Spleen (tissue), 11 donors: Measurements from ENCODE around the gene ZFPL1. TPM values are rescaled to one million over a fixed set of nuclear protein-coding genes. Genes with fewer than 3 reads are reported as not detected.

Experiments used
- DNase-seq: peaks from one replicate; pipeline ENCODE4 v3.0.0-alpha.2; 2020
- H3K27ac ChIP-seq, 8 donors: fragments of 200-600 bp; sonication (generic) in 7 of 8; 1 replicate in 4 of 8; 2 replicates in 4 of 8; pipeline versions ENCODE4 v1.5.0 to v1.8.0; 2016 to 2021; ENCODE audit warnings: inconsistent platforms in 4 of 8, mild to moderate bottlenecking in 4 of 8, moderate library complexity in 1 of 8
- H3K27me3 ChIP-seq, 7 donors: fragments of 200-600 bp; sonication (generic) in 6 of 7; replicated peaks in 1 of 7; 1 replicate in 4 of 7; 2 replicates in 3 of 7; pipeline versions ENCODE4 v1.5.0 to v1.8.0; 2016 to 2021; ENCODE audit warnings: inconsistent platforms in 3 of 7, mild to moderate bottlenecking in 1 of 7
- H3K36me3 ChIP-seq, 6 donors: fragments of 200-600 bp; sonication (generic) in 5 of 6; 1 replicate in 4 of 6; 2 replicates in 2 of 6; pipeline versions ENCODE4 v1.5.0 to v1.8.0; 2016 to 2021; ENCODE audit warnings: inconsistent platforms in 2 of 6
- H3K4me1 ChIP-seq, 6 donors: fragments of 200-600 bp; sonication (generic) in 5 of 6; 1 replicate in 3 of 6; 2 replicates in 3 of 6; pipeline versions ENCODE4 v1.5.0 to v1.8.0; 2016 to 2021; ENCODE audit warnings: inconsistent platforms in 3 of 6
- H3K4me3 ChIP-seq, 8 donors: fragments of 200-600 bp; sonication (generic) in 7 of 8; 1 replicate in 4 of 8; 2 replicates in 4 of 8; pipeline versions ENCODE4 v1.5.0 to v1.8.0; 2016 to 2021; ENCODE audit warnings: inconsistent platforms in 4 of 8, mild to moderate bottlenecking in 4 of 8, moderate library complexity in 2 of 8
- H3K9me3 ChIP-seq, 8 donors: fragments of 200-600 bp; sonication (generic) in 7 of 8; 1 replicate in 4 of 8; 2 replicates in 4 of 8; pipeline versions ENCODE4 v1.5.0 to v1.8.0; 2016 to 2021; ENCODE audit warnings: inconsistent platforms in 4 of 8
- CTCF ChIP-seq, 11 experiments: fragments of 200-600 bp in 7 of 11; fragments of 450-650 bp in 4 of 11; sonication (generic) in 4 of 11; IDR thresholded peaks in 8 of 11; conservative IDR thresholded peaks in 3 of 11; 1 replicate in 7 of 11; 2 replicates in 4 of 11; pipeline versions ENCODE4 v1.4.0 to v1.8.0; 2016 to 2021; ENCODE audit warnings: antibody characterized with exemption in 11 of 11, inconsistent platforms in 4 of 11, mild to moderate bottlenecking in 1 of 11
- POLR2A ChIP-seq, 3 donors: fragments of 450-650 bp; IDR thresholded peaks; one replicate each; pipeline ENCODE4 v1.5.1; 2017; ENCODE audit warnings: antibody characterized with exemption in 3 of 3, mild to moderate bottlenecking in 1 of 3
- POLR2AphosphoS5 ChIP-seq, 3 donors: sonication (generic); formaldehyde crosslinking; IDR thresholded peaks; one replicate each; pipeline ENCODE4 v1.5.1; 2017; ENCODE audit warnings: antibody characterized with exemption in 3 of 3
- WGBS, 5 donors: extraction: QIAGEN DNeasy Blood & Tissue Kit in 3 of 5; methylation state at CpG; one replicate each; pipeline versions ENCODE4 v1.1.5 to v1.1.7; 2013 to 2018; 5-methylcytosine and 5-hydroxymethylcytosine counted together
- intact Hi-C: fragments of 100-400 bp; cut with DNase I; formaldehyde crosslinking; loops from one replicate; pipeline ENCODE4 v1.15.0; 2023; ENCODE audit warnings: low total_unique reads
- polyA plus RNA-seq, 3 donors: library from polyadenylated mRNA; stranded (reverse); fragments of 200-250 nt; gene quantifications; one replicate each; pipeline ENCODE4 v1.2.1, GENCODE V29; 2013
- total RNA-seq, 7 donors: library from RNA; depleted of rRNA in 3 of 7; stranded (reverse); fragments of >200 nt in 3 of 7; fragmentation: NEBNext Ultra II Directional in 4 of 7; extraction: Animal tissue kit (Norgen Biotek cat#: 25700) in 4 of 7; gene quantifications; one replicate each; pipeline versions ENCODE4 v1.1.0 to v1.2.1, GENCODE V29; 2016 to 2021
- donor health status: healthy with polysubstance abuse.
- donor health status: DM: no; HTN: no; CAD: no; lungs with moderate emphysema.
- donor health status: DM: no; HTN: no; CAD: no.
- donor health status: Bipolar disorder and iron deficiency.
- donor health status: healthy.
- donor health status: DM: no; HTN: no; CAD: no.
- donor health status: DM: yes; HTN: yes; CAD: no.

The ZFPL1 gene
- total and polyA plus RNA-seq, 10 donors: 23.5 to 52.0 (median 29.9) TPM

- intact Hi-C loops: no loop called here
- Histone ChIP-seq H3K4me3 (peak within 1 kb of the TSS; percentile 77 to 99 (median 96)), H3K36me3 (peaks cover 5 to 37% (median 34%) of the 10 kb centered on the region in 6 donors), H3K27me3 (no peaks in the 10 kb centered on the region), H3K9me3 (no peaks in the 10 kb centered on the region), H3K27ac (peak within 1 kb of the TSS; percentile 92 to 100 (median 98)), H3K4me1 (peaks cover 38 to 71% (median 57%) of the 10 kb centered on the region in 6 donors)
- WGBS, 5 donors: 0 to 1% (median 0%) methylated on average over 32 to 60 of the region's 60 CpGs
- TF ChIP-seq POLR2AphosphoS5 (IDR thresholded peaks at IDR 0.05) (peak; percentile 99), POLR2A (IDR thresholded peaks at IDR 0.05) (peak; percentile 71 to 90 (median 83)), CTCF (IDR thresholded peaks at IDR 0.05 in 8 of 11, conservative IDR thresholded peaks at IDR 0.05 in 3 of 11) (peak in 2 of 11 experiments; percentile 5 to 8)
- DNase-seq: peak; percentile 97
Observed at GRCh38 chr11:65134240-65134951, 50.4 kb downstream of the ZFPL1 start, which contains the start of gene SYVN1. Gene SYVN1, minus strand, starts transcription at chr11:65134519. Its CDS starts 918 bp downstream, at chr11:65133601.

- no peaks in the 10 kb centered on the region for H3K9me3 ChIP-seq
- no peaks in the 10 kb centered on the region for H3K27me3 ChIP-seq
- TF ChIP-seq POLR2AphosphoS5 (IDR thresholded peaks at IDR 0.05) (no peak), POLR2A (IDR thresholded peaks at IDR 0.05) (no peak), CTCF (IDR thresholded peaks at IDR 0.05 in 8 of 11, conservative IDR thresholded peaks at IDR 0.05 in 3 of 11) (no peak)
- intact Hi-C loops: no loop called here
- peak overlapping the region; percentile 92 to 100 (median 98) for H3K27ac ChIP-seq
- WGBS, 5 donors: 2 to 6% (median 4%) methylated on average over 24 of the region's 24 CpGs
- peaks cover 38 to 64% (median 50%) of the 10 kb centered on the region in 6 donors for H3K4me1 ChIP-seq
- H3K4me3 ChIP-seq: peak overlapping the region; percentile 77 to 99 (median 96)
- peak; percentile 94 for DNase-seq
- peaks cover 5 to 30% (median 28%) of the 10 kb centered on the region in 6 donors for H3K36me3 ChIP-seq
Observed at GRCh38 chr11:65134952-65135632, 51.1 kb downstream of the ZFPL1 start.

GRCh38 chr11:65135633-65136145, 51.7 kb downstream of the ZFPL1 start:
- intact Hi-C loops: no loop called here

More at GRCh38 chr11:65135633-65136145, 51.7 kb downstream of the ZFPL1 start:
- peaks cover 32 to 58% (median 44%) of the 10 kb centered on the region in 6 donors for H3K4me1 ChIP-seq
- peak; percentile 73 for DNase-seq
- H3K9me3 ChIP-seq: no peaks in the 10 kb centered on the region
- peaks cover 5 to 24% (median 22%) of the 10 kb centered on the region in 6 donors for H3K36me3 ChIP-seq
- 54 to 65% (median 63%) methylated on average over 11 of the region's 11 CpGs for WGBS, 5 donors
- peak overlapping the region; percentile 77 to 99 (median 96) for H3K4me3 ChIP-seq
- H3K27ac ChIP-seq: peak overlapping the region; percentile 92 to 100 (median 98)
- TF ChIP-seq POLR2A (IDR thresholded peaks at IDR 0.05): no peak
- TF ChIP-seq CTCF (IDR thresholded peaks at IDR 0.05 in 8 of 11, conservative IDR thresholded peaks at IDR 0.05 in 3 of 11): no peak
- no peak for TF ChIP-seq POLR2AphosphoS5 (IDR thresholded peaks at IDR 0.05)
- H3K27me3 ChIP-seq: no peaks in the 10 kb centered on the region
